Fibroblast of the aortic adventitia (primary cell): Measurements from ENCODE around the gene BEND5. TPM values are rescaled to one million over a fixed set of nuclear protein-coding genes. Genes with fewer than 3 reads are reported as not detected.

Source experiments
- DNase-seq: peaks from one replicate; pipeline ENCODE4 v3.0.0-alpha.2; 2010; ENCODE audit warnings: low read depth
- H3K4me3 ChIP-seq: 2 replicates; pipeline ENCODE4 v1.5.1; 2011; ENCODE audit warnings: low read depth, mild to moderate bottlenecking, control low read depth, low read length, moderate library complexity
- CTCF ChIP-seq: IDR thresholded peaks from 2 replicates; pipeline ENCODE4 v1.5.1; 2011; ENCODE audit warnings: mild to moderate bottlenecking, low read length, control low read depth, inconsistent platforms; ENCODE audit not compliant: insufficient read depth
- total RNA-seq: library from RNA; depleted of rRNA; stranded (reverse); fragments of >200 nt; gene quantifications from 2 replicates; pipeline ENCODE4 v1.2.3, GENCODE V29; 2012; ENCODE audit warnings: low replicate concordance

The BEND5 gene
- total RNA-seq, 1 donor = 0.45 TPM

GRCh38 chr1:48767975-48768510 lies 8.6 kb downstream of the BEND5 start:
- H3K4me3 ChIP-seq = no peak overlapping the region
- TF ChIP-seq CTCF = no peak
- no peak for DNase-seq

GRCh38 chr1:48765335-48765734 lies 11.4 kb downstream of the BEND5 start:
- TF ChIP-seq CTCF = no peak
- no peak overlapping the region for H3K4me3 ChIP-seq
- no peak for DNase-seq

GRCh38 chr1:48761986-48762385 lies 14.7 kb downstream of the BEND5 start:
- TF ChIP-seq CTCF = no peak
- DNase-seq = peak; percentile 35
- H3K4me3 ChIP-seq = no peak overlapping the region

- peak; percentile 47 for DNase-seq
- no peak for TF ChIP-seq CTCF
- no peak overlapping the region for H3K4me3 ChIP-seq
Observed at GRCh38 chr1:48761411-48761810, 15.3 kb downstream of the BEND5 start.

- no peak overlapping the region for H3K4me3 ChIP-seq
- no peak for TF ChIP-seq CTCF
- DNase-seq = peak; percentile 1
Observed at GRCh38 chr1:48760857-48761256, 15.8 kb downstream of the BEND5 start.

GRCh38 chr1:48758976-48759375 lies 17.7 kb downstream of the BEND5 start:
- DNase-seq = no peak
- H3K4me3 ChIP-seq = no peak overlapping the region
- no peak for TF ChIP-seq CTCF

GRCh38 chr1:48757363-48757762 lies 19.3 kb downstream of the BEND5 start:
- no peak for DNase-seq
- H3K4me3 ChIP-seq = no peak overlapping the region
- TF ChIP-seq CTCF = no peak
